Esophagus muscularis mucosa (tissue), 3 donors: Measurements from ENCODE around the gene ZNF576.

ENCODE experiments used
- CTCF ChIP-seq, 3 experiments: fragments of 200-600 bp in 2 of 3; fragments of 450-650 bp in 1 of 3; sonication (generic) in 2 of 3; IDR thresholded peaks; one replicate each; pipeline ENCODE4 v1.5.1; 2017 to 2019; ENCODE audit warnings: antibody characterized with exemption in 3 of 3, mild to moderate bottlenecking in 2 of 3, moderate library complexity in 1 of 3
- EP300 ChIP-seq: sonication (generic); formaldehyde crosslinking; IDR thresholded peaks from one replicate; pipeline ENCODE4 v1.6.1; 2017; ENCODE audit warnings: antibody characterized with exemption

GRCh38 chr19:43596842-43597461 is 557 bp downstream of the ZNF576 start:
- TF ChIP-seq CTCF (IDR thresholded peaks at IDR 0.05) = no peak
- TF ChIP-seq EP300 = no peak
